ENCODE measurements around the gene RNPS1.

GRCh38 chr16:2317231-2318020 is 49.5 kb upstream of the RNPS1 start:
- TF ChIP-seq CTCF (IDR thresholded peaks at IDR 0.05; ENCODE audit: borderline replicate concordance, extremely low read depth, low read length, poor library complexity, severe bottlenecking) (no peak), EZH2 (IDR thresholded peaks at IDR 0.05; ENCODE audit: borderline replicate concordance, low read depth, low read length, severe bottlenecking) (no peak)

Measured in DND-41 (cell line).